Activated CD8-positive, alpha-beta T cell treated with anti-CD3 and anti-CD28 coated beads, Interleukin-2, amount 10 ng/mL, durations not matched to agents 7 days and 5 days (primary cell): ENCODE results near the gene NELL1. TPM values are rescaled to one million over a fixed set of nuclear protein-coding genes. Genes with fewer than 3 reads are reported as not detected.

Experiments
- ATAC-seq: fragments of 150-1000 bp; cut with Tn5 transposase; one replicate; pipeline ENCODE4 v1.10.0; 2021; ENCODE audit warnings: moderate library complexity
- CTCF ChIA-PET: fragments of 350-600 bp; sonication (Branson Sonifier 250); formaldehyde crosslinking; loops from one replicate; lab custom pipeline; 2021; ENCODE audit warnings: antibody characterized with exemption; lab: Charles Lee
- POLR2A ChIA-PET: fragments of 350-600 bp; sonication (Branson Sonifier 250); formaldehyde crosslinking; loops from one replicate; lab custom pipeline; 2021; ENCODE audit warnings: antibody characterized with exemption; lab: Charles Lee
- DNase-seq: peaks from one replicate; pipeline ENCODE4 v3.0.0-alpha.2; 2020
- H3K27ac Mint-ChIP-seq: one replicate; pipeline ENCODE4 v1.8.0; 2021; ENCODE audit warnings: mild to moderate bottlenecking, mixed read lengths
- H3K27me3 Mint-ChIP-seq: one replicate; pipeline ENCODE4 v1.8.0; 2021; ENCODE audit warnings: low read depth, mixed read lengths
- H3K36me3 Mint-ChIP-seq: one replicate; pipeline ENCODE4 v1.8.0; 2021; ENCODE audit warnings: low read depth, mixed read lengths
- H3K4me1 Mint-ChIP-seq: one replicate; pipeline ENCODE4 v1.8.0; 2021; ENCODE audit warnings: low read depth, mixed read lengths
- H3K4me3 Mint-ChIP-seq: one replicate; pipeline ENCODE4 v1.8.0; 2021; ENCODE audit warnings: mild to moderate bottlenecking, mixed read lengths
- H3K9me3 Mint-ChIP-seq: one replicate; pipeline ENCODE4 v1.8.0; 2022; ENCODE audit warnings: mixed read lengths; ENCODE audit not compliant: insufficient read depth
- total RNA-seq, 2 experiments: library from RNA; stranded (reverse); gene quantifications; one replicate each; pipeline ENCODE4 v1.2.3, GENCODE V29; 2021

NELL1 gene
- total RNA-seq, 2 experiments from 2014 or later = not detected

- ChIA-PET POLR2A (no interaction called here), CTCF (no interaction called here)
- no peaks in the 10 kb centered on the region for H3K4me1 Mint-ChIP-seq
- no peak for DNase-seq
- no peaks in the 10 kb centered on the region for H3K9me3 Mint-ChIP-seq
- H3K27me3 Mint-ChIP-seq = no peaks in the 10 kb centered on the region
- no peak overlapping the region for H3K4me3 Mint-ChIP-seq
- no peak overlapping the region for H3K27ac Mint-ChIP-seq
- H3K36me3 Mint-ChIP-seq = no peaks in the 10 kb centered on the region
- ATAC-seq = no peak
Observed at GRCh38 chr11:21185959-21186358, 516.6 kb downstream of the NELL1 start.

- Mint-ChIP-seq H3K4me1 (no peaks in the 10 kb centered on the region), H3K27ac (no peak overlapping the region), H3K9me3 (no peaks in the 10 kb centered on the region), H3K36me3 (no peaks in the 10 kb centered on the region), H3K4me3 (no peak overlapping the region), H3K27me3 (no peaks in the 10 kb centered on the region)
- ChIA-PET CTCF (no interaction called here), POLR2A (no interaction called here)
- DNase-seq (no peak), ATAC-seq (no peak)
Observed at GRCh38 chr11:21190181-21190580, 520.8 kb downstream of the NELL1 start.

- CTCF ChIA-PET = no interaction called here
- POLR2A ChIA-PET = no interaction called here
- Mint-ChIP-seq H3K27ac (no peak overlapping the region), H3K9me3 (peaks cover 11% of the 10 kb centered on the region), H3K4me3 (no peak overlapping the region), H3K4me1 (no peaks in the 10 kb centered on the region), H3K27me3 (no peaks in the 10 kb centered on the region), H3K36me3 (no peaks in the 10 kb centered on the region)
- DNase-seq = no peak
- no peak for ATAC-seq
Observed at GRCh38 chr11:21195995-21196394, 526.6 kb downstream of the NELL1 start.

- Mint-ChIP-seq H3K4me1 (no peaks in the 10 kb centered on the region), H3K27ac (no peak overlapping the region), H3K9me3 (peaks cover 17% of the 10 kb centered on the region), H3K36me3 (no peaks in the 10 kb centered on the region), H3K4me3 (no peak overlapping the region), H3K27me3 (no peaks in the 10 kb centered on the region)
- ATAC-seq (no peak), DNase-seq (no peak)
- CTCF ChIA-PET = no interaction called here
- POLR2A ChIA-PET = no interaction called here
Observed at GRCh38 chr11:21198498-21198897, 529.1 kb downstream of the NELL1 start.

- Mint-ChIP-seq H3K4me1 (no peaks in the 10 kb centered on the region), H3K27ac (no peak overlapping the region), H3K9me3 (peaks cover 12% of the 10 kb centered on the region), H3K4me3 (no peak overlapping the region), H3K27me3 (no peaks in the 10 kb centered on the region), H3K36me3 (no peaks in the 10 kb centered on the region)
- ATAC-seq (no peak), DNase-seq (no peak)
- CTCF ChIA-PET = no interaction called here
- POLR2A ChIA-PET = no interaction called here
Observed at GRCh38 chr11:21205205-21205604, 535.8 kb downstream of the NELL1 start.

- ChIA-PET POLR2A (no interaction called here), CTCF (no interaction called here)
- DNase-seq (no peak), ATAC-seq (no peak)
- peaks cover 3% of the 10 kb centered on the region for H3K9me3 Mint-ChIP-seq
- no peaks in the 10 kb centered on the region for H3K4me1 Mint-ChIP-seq
- H3K27ac Mint-ChIP-seq = no peak overlapping the region
- no peaks in the 10 kb centered on the region for H3K36me3 Mint-ChIP-seq
- H3K4me3 Mint-ChIP-seq = no peak overlapping the region
- H3K27me3 Mint-ChIP-seq = no peaks in the 10 kb centered on the region
Observed at GRCh38 chr11:21225860-21226259, 556.5 kb downstream of the NELL1 start.

GRCh38 chr11:21229224-21229623, 559.8 kb downstream of the NELL1 start:
- no peak overlapping the region for H3K4me3 Mint-ChIP-seq
- ATAC-seq = no peak
- H3K36me3 Mint-ChIP-seq = no peaks in the 10 kb centered on the region
- peaks cover 3% of the 10 kb centered on the region for H3K9me3 Mint-ChIP-seq
- no peak for DNase-seq
- CTCF ChIA-PET = no interaction called here
- H3K4me1 Mint-ChIP-seq = no peaks in the 10 kb centered on the region
- no peaks in the 10 kb centered on the region for H3K27me3 Mint-ChIP-seq
- no peak overlapping the region for H3K27ac Mint-ChIP-seq
- POLR2A ChIA-PET = no interaction called here

- POLR2A ChIA-PET = no interaction called here
- no peak for DNase-seq
- peaks cover 8% of the 10 kb centered on the region for H3K9me3 Mint-ChIP-seq
- H3K36me3 Mint-ChIP-seq = no peaks in the 10 kb centered on the region
- CTCF ChIA-PET = no interaction called here
- no peaks in the 10 kb centered on the region for H3K27me3 Mint-ChIP-seq
- H3K27ac Mint-ChIP-seq = no peak overlapping the region
- H3K4me3 Mint-ChIP-seq = no peak overlapping the region
- no peak for ATAC-seq
- H3K4me1 Mint-ChIP-seq = no peaks in the 10 kb centered on the region
Observed at GRCh38 chr11:21250196-21250595, 580.8 kb downstream of the NELL1 start.

GRCh38 chr11:21254055-21254454, 584.7 kb downstream of the NELL1 start:
- H3K36me3 Mint-ChIP-seq = no peaks in the 10 kb centered on the region
- no peak overlapping the region for H3K4me3 Mint-ChIP-seq
- ATAC-seq (no peak), DNase-seq (no peak)
- peaks cover 13% of the 10 kb centered on the region for H3K9me3 Mint-ChIP-seq
- H3K4me1 Mint-ChIP-seq = no peaks in the 10 kb centered on the region
- H3K27me3 Mint-ChIP-seq = no peaks in the 10 kb centered on the region
- ChIA-PET CTCF (no interaction called here), POLR2A (no interaction called here)
- H3K27ac Mint-ChIP-seq = no peak overlapping the region

GRCh38 chr11:21254790-21255189, 585.4 kb downstream of the NELL1 start:
- ChIA-PET POLR2A (no interaction called here), CTCF (no interaction called here)
- Mint-ChIP-seq H3K4me3 (no peak overlapping the region), H3K4me1 (no peaks in the 10 kb centered on the region), H3K36me3 (no peaks in the 10 kb centered on the region), H3K27me3 (no peaks in the 10 kb centered on the region), H3K27ac (no peak overlapping the region), H3K9me3 (peaks cover 13% of the 10 kb centered on the region)
- ATAC-seq (no peak), DNase-seq (no peak)

GRCh38 chr11:21257461-21257860, 588.1 kb downstream of the NELL1 start:
- Mint-ChIP-seq H3K27me3 (no peaks in the 10 kb centered on the region), H3K4me3 (no peak overlapping the region), H3K36me3 (no peaks in the 10 kb centered on the region), H3K4me1 (no peaks in the 10 kb centered on the region), H3K27ac (no peak overlapping the region), H3K9me3 (peaks cover 8% of the 10 kb centered on the region)
- CTCF ChIA-PET = no interaction called here
- ATAC-seq = no peak
- no peak for DNase-seq
- POLR2A ChIA-PET = no interaction called here

GRCh38 chr11:21258414-21258813, 589.0 kb downstream of the NELL1 start:
- no peaks in the 10 kb centered on the region for H3K36me3 Mint-ChIP-seq
- H3K27me3 Mint-ChIP-seq = no peaks in the 10 kb centered on the region
- no peak overlapping the region for H3K27ac Mint-ChIP-seq
- ChIA-PET POLR2A (no interaction called here), CTCF (no interaction called here)
- H3K4me1 Mint-ChIP-seq = no peaks in the 10 kb centered on the region
- ATAC-seq = no peak
- peaks cover 8% of the 10 kb centered on the region for H3K9me3 Mint-ChIP-seq
- no peak for DNase-seq
- H3K4me3 Mint-ChIP-seq = no peak overlapping the region

GRCh38 chr11:21260101-21260500, 590.7 kb downstream of the NELL1 start:
- H3K9me3 Mint-ChIP-seq = peaks cover 5% of the 10 kb centered on the region
- H3K27me3 Mint-ChIP-seq = no peaks in the 10 kb centered on the region

More at GRCh38 chr11:21260101-21260500, 590.7 kb downstream of the NELL1 start:
- ChIA-PET POLR2A (no interaction called here), CTCF (no interaction called here)
- DNase-seq (no peak), ATAC-seq (no peak)
- H3K36me3 Mint-ChIP-seq = no peaks in the 10 kb centered on the region
- H3K4me3 Mint-ChIP-seq = no peak overlapping the region
- H3K27ac Mint-ChIP-seq = no peak overlapping the region
- H3K4me1 Mint-ChIP-seq = no peaks in the 10 kb centered on the region
